Dendritic cell treated with granulocyte-macrophage colony-stimulating factor and Interleukin-4, amounts not matched to agents 40 ng/mL and 50 ng/mL, for 4 days (primary cell): ENCODE results near the gene AGBL4.

ENCODE experiments used
- H3K27ac Mint-ChIP-seq: one replicate; pipeline ENCODE4 v1.8.0; 2022; ENCODE audit warnings: mild to moderate bottlenecking, mixed read lengths
- H3K27me3 Mint-ChIP-seq: one replicate; pipeline ENCODE4 v1.8.0; 2022; ENCODE audit warnings: mild to moderate bottlenecking, mixed read lengths
- H3K36me3 Mint-ChIP-seq: one replicate; pipeline ENCODE4 v1.8.0; 2022; ENCODE audit warnings: low read depth, mixed read lengths
- H3K4me1 Mint-ChIP-seq: one replicate; pipeline ENCODE4 v1.8.0; 2022; ENCODE audit warnings: low read depth, mixed read lengths
- H3K4me3 Mint-ChIP-seq: one replicate; pipeline ENCODE4 v1.8.0; 2022; ENCODE audit warnings: mild to moderate bottlenecking, moderate library complexity, mixed read lengths
- H3K9me3 Mint-ChIP-seq: one replicate; pipeline ENCODE4 v1.8.0; 2022; ENCODE audit warnings: mixed read lengths
- intact Hi-C: fragments of 100-400 bp; cut with micrococcal nuclease; formaldehyde crosslinking; loops from one replicate; pipeline ENCODE4 v1.15.0; 2022

Gene AGBL4

DNA sequence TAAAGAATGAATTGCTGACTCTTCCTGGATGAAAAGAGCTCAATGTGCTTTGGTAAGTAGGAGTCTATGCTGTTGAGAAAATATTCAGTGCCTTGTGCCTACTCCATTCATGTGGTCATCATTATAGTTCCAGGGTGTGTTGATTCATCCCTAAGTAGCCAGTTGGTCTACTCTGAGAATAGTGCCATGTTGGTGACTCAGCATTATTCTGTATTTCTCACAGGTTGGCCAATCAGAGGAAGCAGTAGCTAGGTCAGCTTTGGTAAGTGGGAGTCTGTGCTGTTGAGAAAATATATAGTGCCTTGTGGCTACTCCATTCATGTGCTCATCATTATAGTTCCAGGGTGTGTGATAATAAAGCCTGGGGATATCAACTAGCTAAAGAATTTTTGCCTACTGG, 397.3 kb downstream of the AGBL4 start:
- Mint-ChIP-seq H3K36me3 (no peaks in the 10 kb centered on the region), H3K27me3 (no peaks in the 10 kb centered on the region), H3K27ac (no peak overlapping the region), H3K4me1 (no peaks in the 10 kb centered on the region), H3K4me3 (no peak overlapping the region), H3K9me3 (peaks cover 21% of the 10 kb centered on the region)
- intact Hi-C loops = no loop called here

DNA sequence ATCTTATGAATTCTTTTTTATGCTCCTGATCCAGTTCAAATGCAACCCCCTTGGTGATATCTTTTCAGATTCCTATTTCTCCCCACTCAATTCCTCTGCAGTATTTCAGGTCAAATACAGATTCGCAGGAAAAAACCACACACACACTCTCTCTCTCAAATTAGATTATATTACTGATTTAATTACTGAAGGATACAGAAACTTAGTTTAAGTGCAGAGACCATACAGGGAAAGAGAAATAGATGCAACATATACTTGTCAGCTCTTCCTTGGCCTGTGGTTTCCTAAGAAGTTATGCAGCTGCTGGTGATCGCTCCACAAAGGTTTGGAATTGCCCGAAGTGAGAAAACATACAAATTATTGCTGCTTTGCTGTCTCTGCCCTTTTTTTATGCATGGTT, 400.9 kb downstream of the AGBL4 start:
- Mint-ChIP-seq H3K36me3 (no peaks in the 10 kb centered on the region), H3K27me3 (no peaks in the 10 kb centered on the region), H3K4me3 (no peak overlapping the region), H3K9me3 (peaks cover 8% of the 10 kb centered on the region), H3K4me1 (no peaks in the 10 kb centered on the region), H3K27ac (no peak overlapping the region)
- intact Hi-C loops = no loop called here

DNA sequence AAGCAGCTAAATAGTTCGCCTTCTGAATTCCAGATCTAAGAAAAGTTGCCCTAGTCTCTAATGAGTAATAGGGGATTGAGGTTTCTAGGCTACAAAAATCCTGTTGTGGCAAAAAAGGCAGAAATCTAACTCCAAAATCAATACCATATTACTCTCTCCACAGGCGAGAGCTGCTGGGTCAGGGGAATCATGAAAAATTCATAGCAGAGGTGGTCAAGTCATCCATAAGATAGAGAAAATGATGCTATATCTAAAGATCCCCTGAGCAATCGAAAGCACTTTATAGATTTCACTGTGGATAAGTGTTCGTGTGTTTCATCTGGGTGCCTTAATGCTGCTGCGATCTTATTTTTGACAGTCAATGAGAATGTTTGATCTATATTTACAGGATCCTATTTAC, 417.7 kb downstream of the AGBL4 start:
- intact Hi-C loops = no loop called here
- Mint-ChIP-seq H3K9me3 (peaks cover 14% of the 10 kb centered on the region), H3K27me3 (no peaks in the 10 kb centered on the region), H3K4me3 (no peak overlapping the region), H3K36me3 (no peaks in the 10 kb centered on the region), H3K27ac (no peak overlapping the region), H3K4me1 (no peaks in the 10 kb centered on the region)

DNA sequence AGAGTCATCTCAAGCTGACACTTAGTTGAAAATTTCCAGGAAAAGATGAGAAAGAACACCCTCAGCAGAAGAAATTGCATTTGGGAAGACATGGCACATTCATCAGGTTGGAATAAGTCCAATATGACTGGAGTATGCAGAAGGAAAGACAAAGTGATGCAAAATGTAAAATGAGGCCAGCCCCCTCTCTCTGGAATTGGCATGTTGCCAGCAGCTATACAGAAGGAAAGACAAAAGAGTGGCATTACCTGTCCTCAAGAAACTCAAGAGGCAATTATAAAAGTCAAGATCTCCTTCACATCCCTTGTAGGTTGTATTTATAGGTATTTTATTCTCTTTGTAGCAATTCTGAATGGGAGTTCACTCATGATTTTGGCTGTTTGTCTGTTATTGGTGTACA, 426.3 kb downstream of the AGBL4 start:
- no peaks in the 10 kb centered on the region for H3K36me3 Mint-ChIP-seq
- H3K4me3 Mint-ChIP-seq = no peak overlapping the region
- intact Hi-C loops = no loop called here

DNA sequence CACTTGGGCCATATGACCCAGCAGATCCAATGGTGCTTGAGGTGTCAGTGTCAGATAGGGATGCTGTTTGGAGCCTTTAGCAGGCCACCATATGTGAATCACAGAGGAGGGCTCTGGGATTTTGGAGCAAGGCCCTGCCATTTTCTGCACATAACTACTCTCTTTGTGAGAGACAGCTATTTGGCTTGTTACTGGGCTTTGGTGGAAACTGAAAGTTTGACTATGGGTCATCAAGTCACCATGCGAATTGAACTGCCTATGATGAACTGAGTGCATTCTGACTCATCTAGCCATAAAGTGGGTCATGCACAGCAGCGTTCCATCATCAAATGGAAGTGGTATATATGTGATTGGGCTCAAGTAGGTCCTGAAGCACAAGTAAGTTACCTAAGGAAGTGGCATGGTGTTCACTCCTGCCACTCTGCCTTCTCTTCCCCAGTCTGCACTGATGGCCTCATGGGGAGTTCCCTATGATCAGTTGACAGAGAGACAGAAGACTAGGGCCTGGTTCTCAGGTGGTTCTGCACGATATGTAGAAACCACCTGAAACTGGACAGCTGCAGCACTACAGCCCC, 447.3 kb downstream of the AGBL4 start:
- no peaks in the 10 kb centered on the region for H3K4me1 Mint-ChIP-seq
- no peaks in the 10 kb centered on the region for H3K36me3 Mint-ChIP-seq
- no peaks in the 10 kb centered on the region for H3K27me3 Mint-ChIP-seq
- intact Hi-C loops = no loop called here
- no peak overlapping the region for H3K27ac Mint-ChIP-seq
- no peak overlapping the region for H3K4me3 Mint-ChIP-seq
- H3K9me3 Mint-ChIP-seq = peaks cover 80% of the 10 kb centered on the region

More for the DNA sequence above, 426.3 kb downstream of the AGBL4 start:
- Mint-ChIP-seq H3K4me1 (no peaks in the 10 kb centered on the region), H3K27ac (no peak overlapping the region), H3K9me3 (peaks cover 65% of the 10 kb centered on the region), H3K27me3 (no peaks in the 10 kb centered on the region)

DNA sequence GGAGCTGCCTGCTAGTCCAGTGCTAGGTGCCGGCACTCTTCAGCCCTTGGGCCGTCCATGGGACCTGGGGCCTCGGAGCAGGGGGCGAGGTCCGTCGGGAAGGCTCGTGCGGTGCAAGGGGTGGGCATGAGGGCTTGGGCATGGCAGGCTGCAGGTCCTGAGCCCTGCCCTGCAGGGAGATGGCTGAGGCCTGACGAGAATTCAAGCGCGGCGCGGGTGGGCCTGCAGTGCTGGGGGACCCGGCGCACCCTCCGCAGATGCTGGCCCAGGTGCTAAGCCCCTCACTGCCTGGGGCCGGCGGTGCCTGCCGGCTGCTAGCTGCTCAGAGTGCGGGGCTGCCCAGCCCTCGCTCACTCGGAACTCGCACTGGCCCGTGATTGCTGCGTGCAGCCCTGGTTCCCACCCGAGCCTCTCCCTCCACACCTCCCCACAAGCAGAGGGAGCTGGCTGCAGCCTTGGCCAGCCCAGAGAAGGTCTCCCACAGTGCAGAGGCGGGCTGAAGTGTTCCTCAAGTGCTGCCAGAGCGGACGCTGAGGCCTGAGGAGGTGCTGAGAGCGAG, 467.0 kb downstream of the AGBL4 start:
- H3K27ac Mint-ChIP-seq = no peak overlapping the region
- H3K27me3 Mint-ChIP-seq = no peaks in the 10 kb centered on the region
- no peak overlapping the region for H3K4me3 Mint-ChIP-seq
- H3K36me3 Mint-ChIP-seq = no peaks in the 10 kb centered on the region
- intact Hi-C loops = no loop called here
- peaks cover 65% of the 10 kb centered on the region for H3K9me3 Mint-ChIP-seq
- H3K4me1 Mint-ChIP-seq = no peaks in the 10 kb centered on the region

DNA sequence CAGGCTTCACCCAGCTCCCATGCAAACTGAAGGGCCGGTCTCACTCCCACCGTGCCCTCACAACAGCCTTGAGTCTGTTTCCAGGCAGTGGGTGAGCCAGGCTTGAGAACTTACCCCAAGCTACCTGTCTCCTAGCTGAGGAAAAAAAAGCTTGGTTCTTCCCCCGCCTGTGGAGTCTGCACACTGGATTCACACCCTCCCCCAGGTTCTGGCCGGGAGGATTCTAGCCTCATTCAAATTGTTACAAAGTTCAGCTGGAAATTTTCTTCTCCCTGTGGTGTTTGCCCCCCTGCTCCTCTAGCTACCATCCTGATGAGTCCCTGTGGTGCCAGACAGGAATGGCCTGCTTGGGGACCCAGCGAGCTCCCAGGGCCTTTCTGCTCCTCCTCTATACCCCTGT, 471.7 kb downstream of the AGBL4 start:
- Mint-ChIP-seq H3K9me3 (peaks cover 88% of the 10 kb centered on the region), H3K4me3 (no peak overlapping the region), H3K27ac (no peak overlapping the region), H3K4me1 (no peaks in the 10 kb centered on the region), H3K36me3 (no peaks in the 10 kb centered on the region), H3K27me3 (no peaks in the 10 kb centered on the region)
- intact Hi-C loops = no loop called here

DNA sequence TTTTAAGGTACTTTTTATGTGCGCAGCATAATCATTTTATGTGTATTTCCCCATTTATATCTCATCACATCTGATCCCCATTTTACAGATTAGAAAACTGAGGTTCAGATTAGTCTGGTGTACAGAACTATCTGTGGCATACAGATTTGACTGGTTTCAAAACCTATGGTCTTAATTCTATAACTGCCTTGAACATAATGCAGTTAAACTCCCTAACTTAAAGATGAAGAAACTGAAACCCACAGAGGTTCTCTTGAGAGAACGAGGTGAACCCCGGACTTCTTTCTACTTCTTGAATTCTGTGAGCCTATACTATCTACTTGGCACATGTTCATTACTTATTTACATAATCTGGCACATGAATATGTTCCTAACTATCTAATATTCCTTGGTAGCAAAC, 479.1 kb downstream of the AGBL4 start:
- intact Hi-C loops = no loop called here
- no peaks in the 10 kb centered on the region for H3K27me3 Mint-ChIP-seq
- H3K27ac Mint-ChIP-seq = no peak overlapping the region
- no peaks in the 10 kb centered on the region for H3K36me3 Mint-ChIP-seq
- no peak overlapping the region for H3K4me3 Mint-ChIP-seq
- peaks cover 51% of the 10 kb centered on the region for H3K9me3 Mint-ChIP-seq
- H3K4me1 Mint-ChIP-seq = no peaks in the 10 kb centered on the region

DNA sequence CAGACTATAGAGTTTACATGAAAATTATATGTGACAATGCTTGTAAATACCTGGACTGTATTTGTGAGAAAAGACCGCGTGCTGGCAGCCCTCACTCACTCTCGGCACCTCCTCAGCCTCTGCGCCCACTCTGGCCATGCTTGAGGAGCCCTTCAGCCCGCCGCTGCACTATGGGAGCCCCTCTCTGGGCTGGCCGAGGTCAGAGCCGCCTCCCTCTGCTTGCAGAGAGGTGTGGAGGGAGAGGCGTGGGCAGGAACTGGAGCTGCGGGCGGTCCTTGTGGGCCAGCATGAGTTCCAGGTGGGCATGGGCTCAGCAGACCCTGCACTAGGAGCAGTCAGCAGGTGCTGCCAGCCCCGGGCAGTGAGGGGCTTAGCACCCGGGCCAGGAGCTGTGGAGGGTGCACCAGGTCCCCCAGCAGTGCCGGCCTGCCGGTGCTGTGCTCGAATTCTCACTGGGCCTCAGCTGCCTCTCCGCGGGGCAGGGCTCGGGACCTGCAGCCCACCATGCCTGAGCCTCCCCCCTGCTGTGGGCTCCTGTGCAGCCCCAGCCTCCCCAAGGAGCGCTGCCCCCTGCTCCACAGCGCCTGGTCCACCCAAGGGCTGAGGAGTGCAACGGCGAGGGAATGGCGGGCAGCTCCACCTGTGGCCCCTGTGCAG, 482.5 kb downstream of the AGBL4 start:
- H3K4me3 Mint-ChIP-seq = no peak overlapping the region
- no peaks in the 10 kb centered on the region for H3K27me3 Mint-ChIP-seq
- H3K9me3 Mint-ChIP-seq = peaks cover 18% of the 10 kb centered on the region
- intact Hi-C loops = no loop called here
- H3K36me3 Mint-ChIP-seq = no peaks in the 10 kb centered on the region
- no peaks in the 10 kb centered on the region for H3K4me1 Mint-ChIP-seq
- H3K27ac Mint-ChIP-seq = no peak overlapping the region

DNA sequence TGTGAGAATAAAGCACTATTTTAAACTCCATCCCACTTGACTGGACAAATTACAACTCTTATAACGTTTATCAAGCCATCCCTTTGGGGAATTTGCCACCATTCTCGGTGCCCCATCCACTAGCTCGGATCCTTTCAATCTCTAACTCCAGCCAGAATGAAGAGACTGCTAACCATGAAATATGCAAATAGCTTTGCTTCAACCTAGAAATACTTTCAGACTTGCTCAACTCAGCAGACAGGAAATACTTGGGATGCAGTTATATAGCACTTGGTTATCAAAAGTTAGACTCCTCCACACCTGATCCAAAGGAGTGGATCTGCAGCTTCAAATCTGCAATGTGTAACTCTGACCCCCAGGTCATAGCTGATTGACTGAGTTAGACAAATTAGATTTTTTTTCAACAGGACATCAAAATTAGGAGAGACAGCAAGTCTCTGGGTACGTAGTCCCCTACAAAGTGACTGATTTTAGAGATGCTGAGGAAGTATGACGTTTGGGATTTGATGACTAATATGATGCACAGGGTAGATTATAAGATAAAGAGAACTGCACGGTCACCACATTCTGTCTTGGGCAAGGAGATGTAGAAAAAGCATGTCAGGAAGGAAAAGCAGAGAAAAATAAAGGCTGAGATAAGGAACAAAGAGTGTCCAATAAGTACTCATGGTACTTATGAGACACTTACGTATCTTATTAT, 496.0 kb downstream of the AGBL4 start:
- Mint-ChIP-seq H3K4me1 (no peaks in the 10 kb centered on the region), H3K27ac (no peak overlapping the region), H3K27me3 (no peaks in the 10 kb centered on the region), H3K4me3 (no peak overlapping the region), H3K36me3 (no peaks in the 10 kb centered on the region), H3K9me3 (no peaks in the 10 kb centered on the region)
- intact Hi-C loops = no loop called here

DNA sequence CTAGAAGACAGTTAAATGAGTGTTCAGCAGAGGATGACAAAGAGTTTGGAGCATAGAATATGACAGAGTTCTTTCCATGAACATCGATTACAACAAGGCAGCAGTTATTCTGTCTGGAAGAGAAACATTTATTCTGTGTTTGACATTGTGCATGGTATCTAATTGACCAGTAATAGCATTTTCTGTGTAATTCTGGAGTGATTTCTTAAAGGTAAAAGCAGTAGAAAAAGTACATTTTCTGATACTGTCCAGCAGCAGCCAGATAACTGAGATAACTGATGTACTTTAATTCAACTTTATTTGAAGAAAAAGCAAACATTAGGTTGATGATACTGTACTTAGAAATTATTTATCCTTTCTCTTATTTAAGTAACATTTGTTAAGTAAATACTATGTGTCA, 497.1 kb downstream of the AGBL4 start:
- Mint-ChIP-seq H3K9me3 (no peaks in the 10 kb centered on the region), H3K4me1 (no peaks in the 10 kb centered on the region), H3K27ac (no peak overlapping the region), H3K36me3 (no peaks in the 10 kb centered on the region), H3K27me3 (no peaks in the 10 kb centered on the region), H3K4me3 (no peak overlapping the region)
- intact Hi-C loops = no loop called here

DNA sequence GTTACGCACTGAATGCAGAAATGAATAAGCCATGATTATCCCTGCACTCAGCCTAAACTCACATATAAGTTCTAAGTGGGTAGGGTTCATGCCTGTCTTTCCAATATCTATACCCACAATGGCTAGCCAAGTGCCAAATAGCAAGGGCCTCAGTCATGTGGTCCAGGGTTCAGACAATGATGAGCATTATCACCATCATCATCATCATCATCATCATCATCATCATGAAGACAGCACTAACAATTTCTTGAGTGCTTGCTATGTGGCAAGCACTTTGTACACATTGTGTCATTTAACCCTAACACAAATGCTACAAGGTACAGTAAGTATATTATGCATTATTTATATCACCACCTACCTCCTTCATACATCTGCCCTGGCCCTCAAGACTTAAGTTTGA, 500.0 kb downstream of the AGBL4 start:
- H3K9me3 Mint-ChIP-seq = no peaks in the 10 kb centered on the region
- no peak overlapping the region for H3K27ac Mint-ChIP-seq
- H3K4me3 Mint-ChIP-seq = no peak overlapping the region
- H3K27me3 Mint-ChIP-seq = no peaks in the 10 kb centered on the region
- H3K36me3 Mint-ChIP-seq = no peaks in the 10 kb centered on the region
- no peaks in the 10 kb centered on the region for H3K4me1 Mint-ChIP-seq
- intact Hi-C loops = no loop called here

DNA sequence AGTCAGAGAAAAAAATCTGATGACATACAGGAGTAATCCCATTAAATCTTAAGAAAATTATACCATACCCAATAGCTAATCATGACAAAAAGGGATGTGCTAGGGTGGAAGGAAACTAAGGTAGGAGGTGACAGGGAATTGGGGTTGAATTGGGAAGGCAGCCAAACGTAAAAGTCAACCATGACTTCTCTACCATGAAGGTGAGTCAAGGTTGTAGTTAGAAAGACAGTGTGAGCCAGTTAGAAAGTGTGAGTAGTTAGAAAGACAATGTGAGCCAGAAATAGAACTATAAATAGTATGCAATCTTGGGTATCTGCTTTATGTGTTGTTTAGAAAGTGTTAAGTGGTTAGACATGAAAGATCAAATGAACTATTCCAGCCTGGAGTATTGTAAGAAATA, 556.8 kb downstream of the AGBL4 start:
- Mint-ChIP-seq H3K36me3 (no peaks in the 10 kb centered on the region), H3K4me1 (no peaks in the 10 kb centered on the region), H3K27me3 (no peaks in the 10 kb centered on the region), H3K4me3 (no peak overlapping the region), H3K9me3 (peaks cover 13% of the 10 kb centered on the region), H3K27ac (no peak overlapping the region)
- intact Hi-C loops = no loop called here

DNA sequence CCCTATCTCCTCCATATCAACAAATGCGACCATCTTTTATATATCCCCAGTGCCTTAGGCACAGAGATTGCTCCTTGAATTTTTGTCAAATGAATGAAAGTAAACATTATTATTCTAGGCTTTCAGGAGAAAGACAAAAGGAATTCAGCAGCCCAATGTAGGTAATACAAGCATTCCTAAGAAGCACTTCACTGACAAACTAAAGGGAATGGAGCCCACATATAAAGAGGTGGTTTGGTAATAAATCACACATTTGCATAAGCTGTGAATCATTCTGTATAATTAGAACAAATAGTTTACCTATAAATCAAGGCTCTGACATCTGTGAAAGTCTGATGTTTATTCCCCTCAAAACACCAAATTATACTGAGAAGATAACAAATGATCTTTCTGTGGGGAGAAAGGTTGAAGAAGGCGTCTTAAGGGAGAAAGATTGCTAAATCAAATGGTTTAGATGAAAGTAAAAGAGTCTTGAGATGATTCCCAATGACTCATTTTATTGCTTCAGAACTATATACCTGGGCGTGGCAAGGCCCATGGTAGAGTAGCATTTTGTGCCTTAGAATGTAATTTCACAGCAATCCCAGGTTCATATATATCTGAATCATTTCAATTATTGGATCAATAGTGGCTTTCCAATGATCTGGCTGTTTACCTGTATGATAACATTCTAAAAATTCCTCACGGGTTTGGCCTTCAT, 558.1 kb downstream of the AGBL4 start:
- no peaks in the 10 kb centered on the region for H3K36me3 Mint-ChIP-seq
- peaks cover 13% of the 10 kb centered on the region for H3K9me3 Mint-ChIP-seq
- intact Hi-C loops = no loop called here
- H3K27me3 Mint-ChIP-seq = no peaks in the 10 kb centered on the region
- no peaks in the 10 kb centered on the region for H3K4me1 Mint-ChIP-seq
- H3K27ac Mint-ChIP-seq = no peak overlapping the region
- H3K4me3 Mint-ChIP-seq = no peak overlapping the region
